IPS-11a (cell line): ENCODE data around the gene POU2AF1.

Source experiments
- H3K4me3 ChIP-seq: one replicate; pipeline ENCODE4 v1.5.1; 2013; ENCODE audit warnings: low read depth, low read length, control low read depth

The POU2AF1 gene

GRCh38 chr11:111387363-111387762 lies 8.3 kb upstream of the POU2AF1 start:
- no peak overlapping the region for H3K4me3 ChIP-seq

GRCh38 chr11:111386611-111387150 lies 7.6 kb upstream of the POU2AF1 start:
- H3K4me3 ChIP-seq, result no peak overlapping the region

- H3K4me3 ChIP-seq, result no peak overlapping the region
Measured at GRCh38 chr11:111384494-111384893, 5.4 kb upstream of the POU2AF1 start.

GRCh38 chr11:111382451-111382850 lies 3.4 kb upstream of the POU2AF1 start:
- no peak overlapping the region for H3K4me3 ChIP-seq

- H3K4me3 ChIP-seq, result no peak overlapping the region
Measured at GRCh38 chr11:111379602-111380136, 594 bp upstream of the POU2AF1 start.

GRCh38 chr11:111378185-111378860 lies 752 bp downstream of the POU2AF1 start:
- H3K4me3 ChIP-seq, result no peak overlapping the region

- no peak overlapping the region for H3K4me3 ChIP-seq
Measured at GRCh38 chr11:111376181-111376871, 2.7 kb downstream of the POU2AF1 start.

GRCh38 chr11:111373590-111373989 lies 5.5 kb downstream of the POU2AF1 start:
- H3K4me3 ChIP-seq, result no peak overlapping the region

GRCh38 chr11:111372538-111372937 lies 6.5 kb downstream of the POU2AF1 start:
- no peak overlapping the region for H3K4me3 ChIP-seq

- no peak overlapping the region for H3K4me3 ChIP-seq
Measured at GRCh38 chr11:111370902-111371578, 8.0 kb downstream of the POU2AF1 start.

- H3K4me3 ChIP-seq, result no peak overlapping the region
Measured at GRCh38 chr11:111370270-111370901, 8.7 kb downstream of the POU2AF1 start.

- H3K4me3 ChIP-seq, result no peak overlapping the region
Measured at GRCh38 chr11:111368285-111368560, 10.9 kb downstream of the POU2AF1 start.

GRCh38 chr11:111367411-111368284 lies 11.4 kb downstream of the POU2AF1 start:
- no peak overlapping the region for H3K4me3 ChIP-seq

- no peak overlapping the region for H3K4me3 ChIP-seq
Measured at GRCh38 chr11:111366560-111367410, 12.3 kb downstream of the POU2AF1 start.

GRCh38 chr11:111365722-111366559 lies 13.1 kb downstream of the POU2AF1 start:
- no peak overlapping the region for H3K4me3 ChIP-seq

- H3K4me3 ChIP-seq, result no peak overlapping the region
Measured at GRCh38 chr11:111364503-111364902, 14.6 kb downstream of the POU2AF1 start.

GRCh38 chr11:111363985-111364384 lies 15.1 kb downstream of the POU2AF1 start:
- no peak overlapping the region for H3K4me3 ChIP-seq

GRCh38 chr11:111362887-111363411 lies 16.1 kb downstream of the POU2AF1 start:
- no peak overlapping the region for H3K4me3 ChIP-seq
